ENCODE measurements around the gene TARS2. TPM values are rescaled to one million over a fixed set of nuclear protein-coding genes. Genes with fewer than 3 reads are reported as not detected.
A peak's percentile ranks its signal among the peaks of the same experiment; 100 is the strongest.

TARS2 gene
- total RNA-seq, result 10 to 100 TPM; 31.9 to 35.9 TPM

- peak; percentile 98 for DNase-seq
- ChIA-PET POLR2A (no interaction called here), CTCF (interaction anchor here (0.9 to 1.9 kb wide), 3 partner anchors 15 to 73 kb away, joined by 3 to 5 read pairs (median 3); no protein-coding TSS in a partner anchor)
- H3K27ac Mint-ChIP-seq, result peak within 1 kb of the TSS; percentile 98
- peaks cover 22% of the 10 kb centered on the region for H3K4me1 Mint-ChIP-seq
- H3K27me3 Mint-ChIP-seq, result no peaks in the 10 kb centered on the region
- H3K9me3 Mint-ChIP-seq, result no peaks in the 10 kb centered on the region
- H3K36me3 Mint-ChIP-seq (ENCODE audit: low read depth), result peaks cover 21% of the 10 kb centered on the region
- peak within 1 kb of the TSS; percentile 95 for H3K4me3 Mint-ChIP-seq
Observed at GRCh38 chr1:150486966-150487762, at the start of gene TARS2. Gene TARS2, plus strand, starts transcription at chr1:150487419. Its CDS starts 32 bp downstream, at chr1:150487451.

GRCh38 chr1:150441121-150441520, 46.1 kb upstream of the TARS2 start:
- no peak for DNase-seq
- no peaks in the 10 kb centered on the region for H3K27me3 Mint-ChIP-seq
- no peak overlapping the region for H3K4me3 Mint-ChIP-seq
- peaks cover 35% of the 10 kb centered on the region for H3K36me3 Mint-ChIP-seq (ENCODE audit: low read depth)
- CTCF ChIA-PET, result no interaction called here
- no peaks in the 10 kb centered on the region for H3K9me3 Mint-ChIP-seq
- peaks cover 6% of the 10 kb centered on the region for H3K4me1 Mint-ChIP-seq
- POLR2A ChIA-PET, result no interaction called here
- no peak overlapping the region for H3K27ac Mint-ChIP-seq

- Mint-ChIP-seq H3K27ac (no peak overlapping the region), H3K4me1 (peaks cover 6% of the 10 kb centered on the region), H3K4me3 (no peak overlapping the region), H3K36me3 (ENCODE audit: low read depth) (peaks cover 50% of the 10 kb centered on the region), H3K9me3 (no peaks in the 10 kb centered on the region), H3K27me3 (no peaks in the 10 kb centered on the region)
- DNase-seq, result no peak
- CTCF ChIA-PET, result interaction anchor here (1.2 to 1.5 kb wide), 2 partner anchors 10 to 14 kb away, joined by 3 read pairs; no protein-coding TSS in a partner anchor
- POLR2A ChIA-PET, result interaction anchor here (0.6 kb wide), 1 partner anchor 122 kb away, joined by 3 read pairs; no protein-coding TSS in a partner anchor
Observed at GRCh38 chr1:150444232-150444631, 43.0 kb upstream of the TARS2 start.

- peaks cover 5% of the 10 kb centered on the region for H3K4me1 Mint-ChIP-seq
- H3K36me3 Mint-ChIP-seq (ENCODE audit: low read depth), result peaks cover 41% of the 10 kb centered on the region
- H3K9me3 Mint-ChIP-seq, result no peaks in the 10 kb centered on the region
- no peak for DNase-seq
- POLR2A ChIA-PET, result no interaction called here
- H3K27ac Mint-ChIP-seq, result no peak overlapping the region
- H3K27me3 Mint-ChIP-seq, result no peaks in the 10 kb centered on the region
- no peak overlapping the region for H3K4me3 Mint-ChIP-seq
- CTCF ChIA-PET, result interaction anchor here (0.6 kb wide), 1 partner anchor 357 kb away, joined by 4 read pairs; no protein-coding TSS in a partner anchor
Observed at GRCh38 chr1:150456146-150456647, 31.0 kb upstream of the TARS2 start.

- ChIA-PET POLR2A (no interaction called here), CTCF (interaction anchor here (1.2 kb wide), 1 partner anchor 52 kb away, joined by 3 read pairs; no protein-coding TSS in a partner anchor)
- Mint-ChIP-seq H3K4me1 (peaks cover 4% of the 10 kb centered on the region), H3K9me3 (no peaks in the 10 kb centered on the region), H3K27ac (no peak overlapping the region), H3K27me3 (no peaks in the 10 kb centered on the region), H3K36me3 (ENCODE audit: low read depth) (peaks cover 23% of the 10 kb centered on the region), H3K4me3 (no peak overlapping the region)
- peak; percentile 82 for DNase-seq
Observed at GRCh38 chr1:150464422-150464826, 22.8 kb upstream of the TARS2 start.

GRCh38 chr1:150466964-150467363, 20.3 kb upstream of the TARS2 start:
- ChIA-PET CTCF (no interaction called here), POLR2A (no interaction called here)
- no peaks in the 10 kb centered on the region for H3K9me3 Mint-ChIP-seq
- peaks cover 4% of the 10 kb centered on the region for H3K4me1 Mint-ChIP-seq
- no peaks in the 10 kb centered on the region for H3K27me3 Mint-ChIP-seq
- no peak overlapping the region for H3K27ac Mint-ChIP-seq
- H3K36me3 Mint-ChIP-seq (ENCODE audit: low read depth), result peaks cover 36% of the 10 kb centered on the region
- no peak overlapping the region for H3K4me3 Mint-ChIP-seq
- no peak for DNase-seq

GRCh38 chr1:150469291-150469690, 17.9 kb upstream of the TARS2 start:
- no peak overlapping the region for H3K27ac Mint-ChIP-seq
- no peak for DNase-seq
- no peaks in the 10 kb centered on the region for H3K27me3 Mint-ChIP-seq
- H3K36me3 Mint-ChIP-seq (ENCODE audit: low read depth), result peaks cover 40% of the 10 kb centered on the region
- no peak overlapping the region for H3K4me3 Mint-ChIP-seq
- ChIA-PET CTCF (interaction anchor here (1.0 kb wide), 2 partner anchors 22 to 91 kb away, joined by 3 to 4 read pairs; no protein-coding TSS in a partner anchor), POLR2A (no interaction called here)
- H3K4me1 Mint-ChIP-seq, result peaks cover 2% of the 10 kb centered on the region
- H3K9me3 Mint-ChIP-seq, result no peaks in the 10 kb centered on the region

- H3K27me3 Mint-ChIP-seq, result no peaks in the 10 kb centered on the region
- H3K4me1 Mint-ChIP-seq, result no peaks in the 10 kb centered on the region
- POLR2A ChIA-PET, result no interaction called here
- H3K36me3 Mint-ChIP-seq (ENCODE audit: low read depth), result peaks cover 27% of the 10 kb centered on the region
- no peaks in the 10 kb centered on the region for H3K9me3 Mint-ChIP-seq
- H3K27ac Mint-ChIP-seq, result no peak overlapping the region
- CTCF ChIA-PET, result interaction anchor here (1.1 kb wide), 1 partner anchor 15 kb away, joined by 3 read pairs; no protein-coding TSS in a partner anchor
- H3K4me3 Mint-ChIP-seq, result no peak overlapping the region
- no peak for DNase-seq
Observed at GRCh38 chr1:150472601-150473200, 14.5 kb upstream of the TARS2 start.

- H3K27ac Mint-ChIP-seq, result no peak overlapping the region
- POLR2A ChIA-PET, result no interaction called here
Observed at GRCh38 chr1:150473659-150474058, 13.6 kb upstream of the TARS2 start.

GRCh38 chr1:150474869-150475268, 12.3 kb upstream of the TARS2 start:
- peaks cover 4% of the 10 kb centered on the region for H3K27me3 Mint-ChIP-seq
- H3K4me1 Mint-ChIP-seq, result no peaks in the 10 kb centered on the region
- peaks cover 27% of the 10 kb centered on the region for H3K36me3 Mint-ChIP-seq (ENCODE audit: low read depth)
- no peak overlapping the region for H3K4me3 Mint-ChIP-seq
- no peaks in the 10 kb centered on the region for H3K9me3 Mint-ChIP-seq
- no peak overlapping the region for H3K27ac Mint-ChIP-seq
- POLR2A ChIA-PET, result no interaction called here
- DNase-seq, result no peak
- CTCF ChIA-PET, result no interaction called here

More at GRCh38 chr1:150473659-150474058, 13.6 kb upstream of the TARS2 start:
- Mint-ChIP-seq H3K36me3 (ENCODE audit: low read depth) (peaks cover 27% of the 10 kb centered on the region), H3K4me1 (no peaks in the 10 kb centered on the region), H3K27me3 (peaks cover 2% of the 10 kb centered on the region), H3K4me3 (no peak overlapping the region), H3K9me3 (no peaks in the 10 kb centered on the region)
- no peak for DNase-seq
- CTCF ChIA-PET, result no interaction called here

- Mint-ChIP-seq H3K27me3 (peaks cover 5% of the 10 kb centered on the region), H3K9me3 (no peaks in the 10 kb centered on the region), H3K36me3 (ENCODE audit: low read depth) (peaks cover 10% of the 10 kb centered on the region), H3K27ac (no peak overlapping the region), H3K4me3 (no peak overlapping the region), H3K4me1 (no peaks in the 10 kb centered on the region)
- ChIA-PET CTCF (no interaction called here), POLR2A (no interaction called here)
- DNase-seq, result no peak
Observed at GRCh38 chr1:150476754-150477153, 10.5 kb upstream of the TARS2 start.

GRCh38 chr1:150477320-150477719, 9.9 kb upstream of the TARS2 start:
- Mint-ChIP-seq H3K27ac (no peak overlapping the region), H3K4me3 (no peak overlapping the region), H3K9me3 (no peaks in the 10 kb centered on the region), H3K36me3 (ENCODE audit: low read depth) (peaks cover 4% of the 10 kb centered on the region), H3K4me1 (no peaks in the 10 kb centered on the region), H3K27me3 (peaks cover 5% of the 10 kb centered on the region)
- CTCF ChIA-PET, result no interaction called here
- DNase-seq, result no peak
- POLR2A ChIA-PET, result no interaction called here

- H3K27me3 Mint-ChIP-seq, result peaks cover 5% of the 10 kb centered on the region
- CTCF ChIA-PET, result no interaction called here
- no peak overlapping the region for H3K27ac Mint-ChIP-seq
- H3K36me3 Mint-ChIP-seq (ENCODE audit: low read depth), result peaks cover 2% of the 10 kb centered on the region
- H3K9me3 Mint-ChIP-seq, result no peaks in the 10 kb centered on the region
- no peaks in the 10 kb centered on the region for H3K4me1 Mint-ChIP-seq
- POLR2A ChIA-PET, result no interaction called here
- no peak for DNase-seq
- no peak overlapping the region for H3K4me3 Mint-ChIP-seq
Observed at GRCh38 chr1:150477733-150478132, 9.5 kb upstream of the TARS2 start.
